ENCODE measurements around the gene RIC8A. TPM values are rescaled to one million over a fixed set of nuclear protein-coding genes. Genes with fewer than 3 reads are reported as not detected.
"Not testable (repeated sequence)": the region's sequence is repeated elsewhere in the genome, so short reads cannot be mapped to it uniquely, and the experiment has no call there.

RIC8A gene
- total RNA-seq, 2 experiments from 2014 or later: 74.9 to 85.0 TPM

GRCh38 chr11:214083-214482, 6.6 kb downstream of the RIC8A start:
- H3K36me3 Mint-ChIP-seq (ENCODE audit: low read depth): peaks cover 27% of the 10 kb centered on the region
- H3K27ac Mint-ChIP-seq: no peak overlapping the region
- no peak overlapping the region for H3K4me3 Mint-ChIP-seq
- intact Hi-C loops (cut with micrococcal nuclease): no loop called here
- H3K27me3 Mint-ChIP-seq (ENCODE audit: low read depth): no peaks in the 10 kb centered on the region
- no peaks in the 10 kb centered on the region for H3K9me3 Mint-ChIP-seq
- peaks cover 36% of the 10 kb centered on the region for H3K4me1 Mint-ChIP-seq (ENCODE audit: low read depth)
- DNase-seq: no peak
- CTCF ChIA-PET: no interaction called here

DNA sequence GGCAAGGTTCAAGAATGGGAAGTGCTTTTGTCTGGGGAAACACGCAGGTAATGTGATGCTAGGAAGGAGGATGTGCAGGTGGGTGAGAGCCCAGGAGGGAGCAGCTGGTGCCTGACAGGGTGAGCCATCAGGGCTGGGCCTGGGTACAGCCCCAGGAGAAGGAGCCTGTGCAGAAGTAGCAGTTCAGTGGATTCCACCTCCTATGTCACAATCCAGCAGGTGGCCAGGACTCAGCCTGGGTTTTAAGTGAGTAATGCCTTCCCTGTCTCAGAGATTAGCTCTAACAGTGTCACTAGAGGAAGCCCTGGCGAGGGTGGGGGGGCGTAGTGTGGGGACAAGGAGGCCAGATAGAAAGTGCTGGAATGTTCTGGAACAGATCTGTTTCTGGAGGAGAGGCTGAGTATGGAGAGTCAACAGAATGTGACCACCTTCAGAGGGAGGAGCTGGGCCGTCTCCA, 8.1 kb downstream of the RIC8A start:
- no peak overlapping the region for H3K4me3 Mint-ChIP-seq
- peaks cover 17% of the 10 kb centered on the region for H3K36me3 Mint-ChIP-seq (ENCODE audit: low read depth)
- no peak for DNase-seq
- CTCF ChIA-PET: interaction anchor here (1.0 to 2.7 kb wide), 3 partner anchors 8 to 35 kb away, joined by 4 to 16 read pairs (median 5); partner anchors contain the start of genes BET1L and RIC8A
- H3K27ac Mint-ChIP-seq: peak overlapping the region; percentile 59
- no peaks in the 10 kb centered on the region for H3K9me3 Mint-ChIP-seq
- H3K27me3 Mint-ChIP-seq (ENCODE audit: low read depth): no peaks in the 10 kb centered on the region
- peaks cover 21% of the 10 kb centered on the region for H3K4me1 Mint-ChIP-seq (ENCODE audit: low read depth)
- intact Hi-C loops (cut with micrococcal nuclease): no loop called here

- Mint-ChIP-seq H3K9me3 (no peaks in the 10 kb centered on the region), H3K36me3 (ENCODE audit: low read depth) (peaks cover 17% of the 10 kb centered on the region), H3K27ac (peak overlapping the region; percentile 67), H3K27me3 (ENCODE audit: low read depth) (no peaks in the 10 kb centered on the region), H3K4me1 (ENCODE audit: low read depth) (peaks cover 14% of the 10 kb centered on the region), H3K4me3 (no peak overlapping the region)
- intact Hi-C loops (cut with micrococcal nuclease): no loop called here
- no peak for DNase-seq
- CTCF ChIA-PET: interaction anchor here (1.0 to 2.7 kb wide), 3 partner anchors 9 to 34 kb away, joined by 4 to 16 read pairs (median 5); partner anchors contain the start of genes BET1L and RIC8A
Measured at GRCh38 chr11:216081-216974, 8.8 kb downstream of the RIC8A start.

DNA sequence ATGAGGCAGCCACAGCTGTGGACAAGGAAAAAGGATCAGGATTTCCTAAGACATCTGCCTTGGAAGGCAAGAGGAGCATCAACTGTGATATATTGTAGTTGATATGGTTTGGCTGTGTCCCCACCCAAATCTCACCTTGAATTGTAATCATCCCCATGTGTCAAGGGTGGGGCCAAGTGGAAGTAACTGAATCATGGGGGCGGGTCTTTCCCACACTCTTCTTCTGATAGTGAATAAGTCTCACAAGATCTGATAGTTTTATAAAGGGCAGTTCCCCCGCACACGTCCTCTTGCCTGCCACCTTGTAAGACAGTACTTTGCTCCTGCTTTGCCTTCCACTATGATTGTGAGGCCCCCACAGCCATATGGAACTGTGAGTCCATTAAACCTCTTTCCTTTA, 10.2 kb downstream of the RIC8A start:
- intact Hi-C loops (cut with micrococcal nuclease): no loop called here
- Mint-ChIP-seq H3K27me3 (ENCODE audit: low read depth) (no peaks in the 10 kb centered on the region), H3K36me3 (ENCODE audit: low read depth) (peaks cover 10% of the 10 kb centered on the region), H3K4me1 (ENCODE audit: low read depth) (peaks cover 9% of the 10 kb centered on the region), H3K4me3 (no peak overlapping the region), H3K9me3 (no peaks in the 10 kb centered on the region), H3K27ac (peak overlapping the region; percentile 67)
- no peak for DNase-seq
- CTCF ChIA-PET: no interaction called here

DNA sequence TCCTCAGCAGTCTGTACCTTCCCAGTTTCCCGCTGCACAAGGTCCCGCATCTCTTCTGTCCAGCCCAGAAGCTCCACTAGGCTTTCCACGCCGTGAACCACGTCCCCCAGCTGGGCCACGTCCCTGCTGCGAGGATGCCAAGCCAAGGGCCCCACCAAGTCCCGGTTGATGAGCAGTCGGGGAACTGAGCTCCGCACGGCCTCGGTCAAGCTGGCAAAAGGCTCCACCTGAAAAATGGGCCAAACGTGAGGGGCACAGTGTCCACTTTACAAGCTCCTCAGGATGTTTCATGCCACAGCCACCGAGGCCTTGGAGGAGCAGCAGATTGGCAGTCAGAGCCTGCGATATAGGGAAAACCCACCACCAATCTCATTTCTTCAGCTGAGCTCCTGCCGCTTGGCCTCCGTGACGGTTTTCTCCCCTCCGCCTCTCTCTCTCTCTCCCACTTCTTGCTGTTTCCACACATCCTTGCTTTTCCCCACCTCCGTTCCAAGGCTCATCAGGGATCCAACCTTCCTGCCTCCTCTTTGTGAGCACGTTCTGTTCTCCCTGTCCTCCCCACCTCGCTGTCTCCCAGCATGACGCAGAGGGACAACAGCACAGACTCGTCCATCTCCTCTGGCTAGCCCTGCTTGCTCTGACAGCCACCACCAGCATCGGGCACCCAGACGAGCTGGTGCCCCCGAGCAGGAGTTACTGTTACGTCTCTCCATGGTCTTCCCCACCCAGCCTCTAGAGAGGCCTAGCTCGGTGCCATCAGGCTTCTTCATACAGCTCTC, 11.5 kb downstream of the RIC8A start:
- Mint-ChIP-seq H3K36me3 (ENCODE audit: low read depth) (peaks cover 6% of the 10 kb centered on the region), H3K27ac (no peak overlapping the region), H3K4me1 (ENCODE audit: low read depth) (peaks cover 7% of the 10 kb centered on the region), H3K27me3 (ENCODE audit: low read depth) (no peaks in the 10 kb centered on the region), H3K9me3 (no peaks in the 10 kb centered on the region), H3K4me3 (no peak overlapping the region)
- CTCF ChIA-PET: interaction anchor here (1.2 kb wide), 1 partner anchor 12 kb away, joined by 6 read pairs; the partner anchor contains the start of genes BET1L and RIC8A
- intact Hi-C loops (cut with micrococcal nuclease): no loop called here
- no peak for DNase-seq

DNA sequence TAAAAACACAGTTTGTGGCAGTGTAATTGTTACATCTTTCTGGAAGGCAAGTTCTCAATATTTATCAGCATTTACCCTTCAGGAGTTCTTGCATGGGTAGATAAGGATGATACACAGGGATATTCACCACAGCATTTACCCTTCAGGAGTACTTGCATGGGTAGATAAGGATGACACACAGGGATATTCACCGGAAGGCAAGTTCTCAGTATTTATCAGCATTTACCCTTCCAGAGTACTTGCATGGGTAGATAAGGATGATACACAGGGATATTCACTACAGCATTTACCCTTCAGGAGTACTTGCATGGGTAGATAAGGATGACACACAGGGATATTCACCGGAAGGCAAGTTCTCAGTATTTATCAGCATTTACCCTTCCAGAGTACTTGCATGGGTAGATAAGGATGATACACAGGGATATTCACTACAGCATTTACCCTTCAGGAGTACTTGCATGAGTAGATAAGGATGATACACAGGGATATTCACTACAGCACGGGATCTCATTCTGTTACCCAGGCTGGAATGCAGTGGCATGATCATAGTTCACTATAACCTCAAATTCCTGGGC, 13.2 kb downstream of the RIC8A start:
- CTCF ChIA-PET: interaction anchor here (1.3 kb wide), 1 partner anchor 30 kb away, joined by 3 read pairs; no protein-coding TSS in a partner anchor
- H3K4me3 Mint-ChIP-seq; H3K9me3 Mint-ChIP-seq; intact Hi-C loops (cut with micrococcal nuclease); H3K36me3 Mint-ChIP-seq (ENCODE audit: low read depth); H3K27me3 Mint-ChIP-seq (ENCODE audit: low read depth); H3K27ac Mint-ChIP-seq; DNase-seq: not testable (repeated sequence)
- peaks cover 10% of the 10 kb centered on the region for H3K4me1 Mint-ChIP-seq (ENCODE audit: low read depth)

DNA sequence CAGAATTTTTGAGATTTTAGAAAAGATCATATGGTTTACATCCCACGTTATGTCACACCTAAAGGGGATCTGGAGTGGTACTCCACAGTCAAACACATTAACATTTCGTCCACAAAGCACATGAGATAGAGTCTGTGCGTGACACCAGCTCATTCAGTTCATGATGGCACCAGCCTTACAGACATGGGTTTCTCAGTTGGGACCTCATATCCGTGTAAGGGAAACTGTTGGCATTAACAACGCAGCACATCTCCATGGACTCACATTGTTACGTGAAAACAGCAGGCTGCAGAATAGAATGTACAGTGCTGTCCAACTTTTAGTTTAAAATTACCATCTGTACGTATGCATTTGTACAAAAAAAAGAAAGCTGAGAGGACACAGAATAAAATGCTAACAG, 14.0 kb downstream of the RIC8A start:
- no peaks in the 10 kb centered on the region for H3K9me3 Mint-ChIP-seq
- peaks cover 12% of the 10 kb centered on the region for H3K4me1 Mint-ChIP-seq (ENCODE audit: low read depth)
- H3K27ac Mint-ChIP-seq: no peak overlapping the region
- H3K27me3 Mint-ChIP-seq (ENCODE audit: low read depth): no peaks in the 10 kb centered on the region
- DNase-seq: no peak
- H3K4me3 Mint-ChIP-seq: no peak overlapping the region
- CTCF ChIA-PET: interaction anchor here (1.3 kb wide), 1 partner anchor 29 kb away, joined by 3 read pairs; no protein-coding TSS in a partner anchor
- intact Hi-C loops (cut with micrococcal nuclease): no loop called here
- H3K36me3 Mint-ChIP-seq (ENCODE audit: low read depth): peaks cover 2% of the 10 kb centered on the region

GRCh38 chr11:221998-222789, 14.7 kb downstream of the RIC8A start:
- H3K27me3 Mint-ChIP-seq (ENCODE audit: low read depth): no peaks in the 10 kb centered on the region
- no peaks in the 10 kb centered on the region for H3K9me3 Mint-ChIP-seq
- H3K4me3 Mint-ChIP-seq: no peak overlapping the region
- peaks cover 2% of the 10 kb centered on the region for H3K36me3 Mint-ChIP-seq (ENCODE audit: low read depth)
- intact Hi-C loops (cut with micrococcal nuclease): no loop called here
- peaks cover 12% of the 10 kb centered on the region for H3K4me1 Mint-ChIP-seq (ENCODE audit: low read depth)
- CTCF ChIA-PET: interaction anchor here (1.3 kb wide), 1 partner anchor 28 kb away, joined by 3 read pairs; no protein-coding TSS in a partner anchor
- DNase-seq: no peak
- no peak overlapping the region for H3K27ac Mint-ChIP-seq

- intact Hi-C loops (cut with micrococcal nuclease): no loop called here
- Mint-ChIP-seq H3K4me3 (no peak overlapping the region), H3K4me1 (ENCODE audit: low read depth) (peaks cover 6% of the 10 kb centered on the region)
Measured at GRCh38 chr11:223026-223789, 15.7 kb downstream of the RIC8A start.

GRCh38 chr11:223884-224283, 16.4 kb downstream of the RIC8A start:
- Mint-ChIP-seq H3K4me3 (no peak overlapping the region), H3K9me3 (no peaks in the 10 kb centered on the region), H3K27me3 (ENCODE audit: low read depth) (no peaks in the 10 kb centered on the region), H3K4me1 (ENCODE audit: low read depth) (peaks cover 9% of the 10 kb centered on the region), H3K36me3 (ENCODE audit: low read depth) (peaks cover 4% of the 10 kb centered on the region), H3K27ac (no peak overlapping the region)
- CTCF ChIA-PET: no interaction called here
- intact Hi-C loops (cut with micrococcal nuclease): no loop called here
- DNase-seq: no peak

More at GRCh38 chr11:223026-223789, 15.7 kb downstream of the RIC8A start:
- Mint-ChIP-seq H3K27ac (peak overlapping the region; percentile 3), H3K9me3 (no peaks in the 10 kb centered on the region), H3K36me3 (ENCODE audit: low read depth) (peaks cover 4% of the 10 kb centered on the region), H3K27me3 (ENCODE audit: low read depth) (no peaks in the 10 kb centered on the region)
- CTCF ChIA-PET: no interaction called here
- no peak for DNase-seq

DNA sequence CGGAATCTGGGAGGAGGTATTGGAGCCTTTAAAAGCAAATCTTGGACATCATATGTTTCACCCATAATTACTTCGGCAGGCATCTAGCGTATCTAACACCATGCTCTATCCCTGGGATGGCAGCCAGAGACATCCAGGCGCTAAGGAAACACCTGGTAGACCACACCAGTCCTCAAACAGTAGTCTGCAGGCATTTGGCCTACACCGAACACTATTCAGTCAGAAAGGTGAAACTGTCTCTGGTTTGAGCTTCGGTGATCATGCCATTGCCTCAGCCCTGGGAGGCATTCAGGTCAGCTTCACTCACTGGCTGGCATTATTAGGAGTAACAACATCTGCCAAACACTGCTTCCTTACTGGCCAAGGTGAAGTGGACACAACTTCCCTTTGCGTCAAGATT, 16.9 kb downstream of the RIC8A start:
- CTCF ChIA-PET: interaction anchor here (0.7 to 0.9 kb wide), 2 partner anchors 11 to 24 kb away, joined by 3 to 4 read pairs; no protein-coding TSS in a partner anchor
- Mint-ChIP-seq H3K36me3 (ENCODE audit: low read depth) (peaks cover 4% of the 10 kb centered on the region), H3K4me1 (ENCODE audit: low read depth) (peaks cover 9% of the 10 kb centered on the region), H3K4me3 (no peak overlapping the region), H3K27me3 (ENCODE audit: low read depth) (no peaks in the 10 kb centered on the region), H3K9me3 (no peaks in the 10 kb centered on the region), H3K27ac (no peak overlapping the region)
- intact Hi-C loops (cut with micrococcal nuclease): no loop called here
- DNase-seq: no peak

All from activated naive CD4-positive, alpha-beta T cell treated with anti-CD3 and anti-CD28 coated beads for 36 hours (primary cell).